Natural killer cell treated with Interleukin-12 subunit alpha and Interleukin-12 subunit beta and Interleukin-15 and Interleukin-18, amount 100 ng/mL, for 72 hours (primary cell): ENCODE results near the gene OTUB1. TPM values are rescaled to one million over a fixed set of nuclear protein-coding genes. Genes with fewer than 3 reads are reported as not detected.
A peak's percentile ranks its signal among the peaks of the same experiment; 100 is the strongest.

Source experiments
- ATAC-seq, 2 donors: fragments of 150-1000 bp; cut with Tn5 transposase in 1 of 2; sonication (Bioruptor Pico), chemical (Tn5 transposase) in 1 of 2; 2 replicates each; pipeline ENCODE4 v1.10.0; 2021
- DNase-seq: peaks from one replicate; pipeline ENCODE4 v3.0.0; 2022; ENCODE audit warnings: low spot score
- H3K27ac Mint-ChIP-seq, 2 donors: 1 replicate in 1 of 2; 2 replicates in 1 of 2; pipeline ENCODE4 v1.8.0; 2022; ENCODE audit warnings: mixed read lengths in 2 of 2, mild to moderate bottlenecking in 1 of 2, moderate library complexity in 1 of 2
- H3K27me3 Mint-ChIP-seq, 2 donors: 1 replicate in 1 of 2; 2 replicates in 1 of 2; pipeline ENCODE4 v1.8.0; 2022; ENCODE audit warnings: mixed read lengths in 2 of 2
- H3K36me3 Mint-ChIP-seq: one replicate; pipeline ENCODE4 v1.8.0; 2022; ENCODE audit warnings: mixed read lengths
- H3K4me1 Mint-ChIP-seq, 2 donors: 1 replicate in 1 of 2; 2 replicates in 1 of 2; pipeline ENCODE4 v1.8.0; 2022; ENCODE audit warnings: low read depth in 2 of 2, mixed read lengths in 2 of 2, mild to moderate bottlenecking in 1 of 2
- H3K4me3 Mint-ChIP-seq: one replicate; pipeline ENCODE4 v1.8.0; 2022; ENCODE audit warnings: mixed read lengths
- H3K9me3 Mint-ChIP-seq: 2 replicates; pipeline ENCODE4 v1.8.0; 2022; ENCODE audit warnings: mixed read lengths
- total RNA-seq, 2 donors: library from RNA; stranded (reverse); gene quantifications; one replicate each; pipeline ENCODE4 v1.2.3, GENCODE V29; 2022

OTUB1 gene
- total RNA-seq, 2 donors from 2014 or later: 87.8 to 96.6 TPM

- no peaks in the 10 kb centered on the region for H3K4me1 Mint-ChIP-seq
- H3K36me3 Mint-ChIP-seq: no peaks in the 10 kb centered on the region
- no peaks in the 10 kb centered on the region for H3K9me3 Mint-ChIP-seq
- no peak overlapping the region for H3K27ac Mint-ChIP-seq
- no peak for DNase-seq
- peaks cover 2 to 6% of the 10 kb centered on the region in 2 donors for H3K27me3 Mint-ChIP-seq
- ATAC-seq: no peak
- H3K4me3 Mint-ChIP-seq: no peak overlapping the region
Observed at GRCh38 chr11:64028398-64029115, 42.3 kb downstream of the OTUB1 start.

GRCh38 chr11:64029773-64030172 is 43.5 kb downstream of the OTUB1 start:
- H3K9me3 Mint-ChIP-seq: no peaks in the 10 kb centered on the region
- H3K27ac Mint-ChIP-seq: no peak overlapping the region
- ATAC-seq: no peak
- DNase-seq: no peak
- no peak overlapping the region for H3K4me3 Mint-ChIP-seq
- H3K27me3 Mint-ChIP-seq: peaks cover 11 to 16% of the 10 kb centered on the region in 2 donors
- H3K4me1 Mint-ChIP-seq: no peaks in the 10 kb centered on the region
- H3K36me3 Mint-ChIP-seq: no peaks in the 10 kb centered on the region

DNA sequence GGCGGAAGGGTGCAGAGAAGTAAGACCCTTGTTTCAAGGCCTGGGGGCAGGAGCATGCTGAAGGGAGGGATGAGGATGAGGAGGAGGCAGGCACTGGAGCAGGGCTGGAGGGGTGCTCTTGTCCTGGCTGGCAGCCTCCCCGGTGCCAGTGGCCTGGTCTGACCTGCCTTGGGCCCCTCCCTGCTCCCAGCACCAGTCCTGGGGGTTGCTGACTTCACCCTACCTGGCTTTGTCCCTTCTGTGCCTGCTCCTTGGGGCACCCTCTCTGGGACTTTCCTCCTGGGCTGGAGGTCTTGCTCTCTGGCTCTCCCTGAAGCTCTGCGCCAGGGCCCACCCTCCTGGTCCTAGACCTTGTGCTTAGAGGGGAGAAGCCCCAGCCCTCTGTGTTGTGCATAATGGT is 44.8 kb downstream of the OTUB1 start:
- H3K27me3 Mint-ChIP-seq: peaks cover 17 to 23% of the 10 kb centered on the region in 2 donors
- H3K9me3 Mint-ChIP-seq: no peaks in the 10 kb centered on the region
- no peak overlapping the region for H3K27ac Mint-ChIP-seq
- peak in 1 of 2 donors; percentile 17 for ATAC-seq
- no peaks in the 10 kb centered on the region for H3K36me3 Mint-ChIP-seq
- H3K4me3 Mint-ChIP-seq: no peak overlapping the region
- peaks cover 4% of the 10 kb centered on the region in 2 donors for H3K4me1 Mint-ChIP-seq
- DNase-seq: no peak

GRCh38 chr11:64032050-64032449 is 45.8 kb downstream of the OTUB1 start:
- no peak overlapping the region for H3K4me3 Mint-ChIP-seq
- ATAC-seq (no peak), DNase-seq (no peak)
- H3K9me3 Mint-ChIP-seq: no peaks in the 10 kb centered on the region
- peaks cover 4% of the 10 kb centered on the region in 2 donors for H3K4me1 Mint-ChIP-seq
- H3K27ac Mint-ChIP-seq: no peak overlapping the region
- H3K36me3 Mint-ChIP-seq: no peaks in the 10 kb centered on the region
- peaks cover 17 to 23% of the 10 kb centered on the region in 2 donors for H3K27me3 Mint-ChIP-seq

DNA sequence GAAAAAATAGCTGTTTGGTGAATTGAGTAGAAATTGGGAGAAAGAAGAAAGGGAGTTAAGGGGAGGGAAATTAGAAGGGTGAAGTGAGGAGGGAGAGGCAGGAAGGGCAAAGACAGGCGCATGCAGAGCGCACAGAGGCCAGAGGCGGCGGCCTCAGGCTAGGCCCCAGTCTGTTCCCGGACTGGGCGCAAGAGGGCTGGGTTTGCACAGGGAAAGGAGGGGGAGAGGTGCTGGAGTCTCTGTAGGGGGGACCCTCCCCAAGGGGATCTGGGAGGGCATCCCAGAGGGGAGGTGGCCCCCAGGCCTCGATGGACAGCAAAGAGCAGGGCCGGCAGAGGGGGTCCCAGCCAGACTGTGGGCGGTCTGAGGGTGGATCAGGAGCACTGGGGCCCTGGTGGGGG is 48.2 kb downstream of the OTUB1 start:
- no peak for ATAC-seq
- no peak for DNase-seq
- H3K4me1 Mint-ChIP-seq: peaks cover 4% of the 10 kb centered on the region in 2 donors
- peaks cover 17 to 23% of the 10 kb centered on the region in 2 donors for H3K27me3 Mint-ChIP-seq
- no peaks in the 10 kb centered on the region for H3K36me3 Mint-ChIP-seq
- H3K4me3 Mint-ChIP-seq: no peak overlapping the region
- no peak overlapping the region for H3K27ac Mint-ChIP-seq
- no peaks in the 10 kb centered on the region for H3K9me3 Mint-ChIP-seq

- H3K9me3 Mint-ChIP-seq: no peaks in the 10 kb centered on the region
- H3K4me1 Mint-ChIP-seq: peaks cover 4 to 6% of the 10 kb centered on the region in 2 donors
- ATAC-seq (no peak), DNase-seq (no peak)
- no peak overlapping the region for H3K27ac Mint-ChIP-seq
- H3K36me3 Mint-ChIP-seq: no peaks in the 10 kb centered on the region
- H3K4me3 Mint-ChIP-seq: no peak overlapping the region
- H3K27me3 Mint-ChIP-seq: peaks cover 20 to 22% of the 10 kb centered on the region in 2 donors
Observed at GRCh38 chr11:64035081-64035524, 48.9 kb downstream of the OTUB1 start.

GRCh38 chr11:64035576-64035975 is 49.3 kb downstream of the OTUB1 start, which contains the start of gene FLRT1:
Gene FLRT1, plus strand, starts transcription at chr11:64035931. Its CDS starts 80,337 bp downstream, at chr11:64116268.
- Mint-ChIP-seq H3K27ac (no peak within 1 kb of the TSS), H3K36me3 (no peaks in the 10 kb centered on the region), H3K9me3 (no peaks in the 10 kb centered on the region), H3K4me3 (no peak within 1 kb of the TSS), H3K27me3 (peaks cover 17 to 21% of the 10 kb centered on the region in 2 donors), H3K4me1 (peaks cover 4 to 6% of the 10 kb centered on the region in 2 donors)
- DNase-seq (no peak), ATAC-seq (no peak)

GRCh38 chr11:64036087-64037026 is 50.1 kb downstream of the OTUB1 start:
- Mint-ChIP-seq H3K4me1 (peaks cover 4 to 6% of the 10 kb centered on the region in 2 donors), H3K9me3 (no peaks in the 10 kb centered on the region), H3K27ac (no peak overlapping the region), H3K4me3 (no peak overlapping the region), H3K36me3 (no peaks in the 10 kb centered on the region), H3K27me3 (peaks cover 17 to 19% of the 10 kb centered on the region in 2 donors)
- ATAC-seq (no peak), DNase-seq (no peak)

- DNase-seq (no peak), ATAC-seq (no peak)
- Mint-ChIP-seq H3K4me1 (peaks cover 4 to 6% of the 10 kb centered on the region in 2 donors), H3K27ac (no peak overlapping the region), H3K9me3 (no peaks in the 10 kb centered on the region), H3K27me3 (peaks cover 17 to 19% of the 10 kb centered on the region in 2 donors), H3K4me3 (no peak overlapping the region), H3K36me3 (no peaks in the 10 kb centered on the region)
Observed at GRCh38 chr11:64037027-64037634, 50.9 kb downstream of the OTUB1 start.

DNA sequence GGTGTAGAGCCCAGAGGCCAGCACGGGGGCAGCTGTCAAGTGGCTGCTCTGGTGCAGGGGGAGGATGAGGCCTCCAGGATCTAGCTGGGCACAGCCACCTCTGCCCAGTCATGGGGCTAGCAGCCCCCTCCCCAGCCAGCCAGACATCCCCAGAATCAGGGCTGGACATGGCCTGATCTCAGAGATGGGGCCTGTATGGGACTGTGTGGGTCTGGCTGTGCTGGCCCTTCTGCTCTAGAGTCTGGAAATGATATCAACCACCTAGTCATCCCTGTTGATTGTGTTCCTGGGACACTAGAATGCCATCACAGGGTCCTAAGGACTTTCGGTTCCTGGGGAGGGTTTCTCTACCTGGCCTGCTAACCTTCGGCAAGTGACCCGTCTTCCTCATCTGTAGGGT is 52.3 kb downstream of the OTUB1 start:
- ATAC-seq: no peak
- Mint-ChIP-seq H3K27ac (no peak overlapping the region), H3K4me1 (peaks cover 4 to 6% of the 10 kb centered on the region in 2 donors), H3K4me3 (no peak overlapping the region), H3K9me3 (no peaks in the 10 kb centered on the region), H3K36me3 (no peaks in the 10 kb centered on the region), H3K27me3 (peaks cover 17 to 19% of the 10 kb centered on the region in 2 donors)
- DNase-seq: no peak

GRCh38 chr11:64039012-64039665 is 52.9 kb downstream of the OTUB1 start:
- no peak overlapping the region for H3K27ac Mint-ChIP-seq
- H3K36me3 Mint-ChIP-seq: no peaks in the 10 kb centered on the region
- DNase-seq (no peak), ATAC-seq (no peak)
- peaks cover 14% of the 10 kb centered on the region in 2 donors for H3K27me3 Mint-ChIP-seq
- H3K4me1 Mint-ChIP-seq: peaks cover 4 to 6% of the 10 kb centered on the region in 2 donors
- no peaks in the 10 kb centered on the region for H3K9me3 Mint-ChIP-seq
- no peak overlapping the region for H3K4me3 Mint-ChIP-seq

DNA sequence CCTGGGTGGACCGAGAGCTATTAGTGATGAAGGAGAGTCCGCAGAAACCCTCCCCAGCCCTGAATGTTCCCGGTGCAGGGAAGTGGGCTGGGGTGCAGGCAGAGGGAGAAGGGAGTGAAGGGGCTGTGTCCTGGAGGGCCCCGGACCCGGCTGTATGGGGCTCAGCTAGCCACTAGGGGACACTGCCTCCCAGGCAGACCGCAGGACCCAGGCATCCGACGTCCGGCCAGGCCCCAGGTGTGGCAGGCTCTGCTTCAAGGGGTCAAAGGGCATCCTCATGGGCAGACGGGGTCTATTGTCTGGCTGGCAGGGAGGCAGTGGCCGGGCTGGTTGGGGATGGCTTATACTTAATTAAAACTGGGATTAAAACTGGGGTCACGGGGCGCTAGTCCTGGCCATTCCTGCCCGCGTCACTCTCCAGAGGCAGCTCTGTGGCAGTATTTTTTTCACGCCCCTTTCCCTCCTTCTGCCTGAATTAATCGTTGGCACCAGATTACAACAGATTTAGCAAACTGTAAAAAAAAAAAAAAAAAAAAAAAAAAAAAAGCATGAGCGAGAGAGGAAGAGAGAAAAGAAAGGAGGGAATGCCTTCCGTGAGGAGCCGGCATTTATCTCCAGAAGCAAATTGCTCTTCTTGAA is 54.6 kb downstream of the OTUB1 start:
- DNase-seq (no peak), ATAC-seq (no peak)
- Mint-ChIP-seq H3K4me1 (peaks cover 0 to 2% of the 10 kb centered on the region in 2 donors), H3K36me3 (no peaks in the 10 kb centered on the region), H3K27me3 (peaks cover 0 to 4% of the 10 kb centered on the region in 2 donors), H3K9me3 (no peaks in the 10 kb centered on the region), H3K27ac (no peak overlapping the region), H3K4me3 (no peak overlapping the region)

DNA sequence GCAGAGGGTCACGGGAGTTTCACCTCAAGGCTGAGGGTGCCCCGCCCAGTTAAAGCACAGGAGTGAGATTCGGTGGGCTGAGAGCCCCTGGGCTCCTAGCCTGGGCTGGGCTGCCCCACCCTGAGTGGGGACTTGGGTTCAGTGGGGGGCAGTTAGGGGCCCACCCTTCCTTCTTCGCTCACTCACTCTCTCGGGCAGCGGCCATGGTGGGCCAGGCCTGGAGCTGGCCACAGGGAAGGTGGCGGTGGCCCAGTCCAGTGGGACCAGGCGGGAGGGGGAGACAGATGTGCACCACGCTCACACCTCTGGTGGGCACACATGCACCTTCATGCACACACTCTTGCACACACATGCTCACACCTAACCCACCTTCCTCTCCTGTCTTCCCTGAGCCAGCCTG is 55.6 kb downstream of the OTUB1 start:
- Mint-ChIP-seq H3K9me3 (no peaks in the 10 kb centered on the region), H3K4me3 (no peak overlapping the region)
- peak in 1 of 2 donors; percentile 14 for ATAC-seq

More for the DNA sequence above, 55.6 kb downstream of the OTUB1 start:
- DNase-seq: no peak
- Mint-ChIP-seq H3K27me3 (peaks cover 0 to 4% of the 10 kb centered on the region in 2 donors), H3K27ac (no peak overlapping the region), H3K36me3 (no peaks in the 10 kb centered on the region), H3K4me1 (peaks cover 0 to 2% of the 10 kb centered on the region in 2 donors)
